Endothelial cell of umbilical vein (primary cell): ENCODE measurements around the gene ANKIB1. TPM values are rescaled to one million over a fixed set of nuclear protein-coding genes. Genes with fewer than 3 reads are reported as not detected.

Source experiments
- BruUV-seq: library from RNA; stranded (reverse); fragments of 400-500 nt; replicated peaks from 2 replicates; lab custom pipeline; 2021; lab: Mats Ljungman, UMichigan
- CTCF ChIA-PET: fragments of 300-600, 350-600 bp; sonication (Branson Sonifier 250); formaldehyde crosslinking; loops from one replicate; lab custom pipeline; 2021; ENCODE audit warnings: antibody characterized with exemption, inconsistent platforms; lab: Charles Lee
- POLR2A ChIA-PET: fragments of 300-600, 350-600 bp; sonication (Branson Sonifier 250); formaldehyde crosslinking; loops from one replicate; lab custom pipeline; 2021; ENCODE audit warnings: antibody characterized with exemption, inconsistent platforms; lab: Charles Lee
- DNase-seq: peaks from one replicate; pipeline ENCODE4 v3.0.0-alpha.2; 2011; ENCODE audit warnings: low read depth, low spot score
- FAIRE-seq: peaks from 2 replicates; lab custom pipeline; 2011; peaks lifted over from hg19 to GRCh38; lab: Jason Lieb, UNC
- H2AFZ ChIP-seq: 2 replicates; pipeline ENCODE4 v1.6.0; 2012; ENCODE audit warnings: low read depth, low read length, control low read depth, inconsistent platforms
- H3K27ac ChIP-seq: 2 replicates; pipeline ENCODE4 v1.5.1; 2011; ENCODE audit warnings: low read depth, mild to moderate bottlenecking, control low read depth, low read length, moderate library complexity; ENCODE audit not compliant: insufficient read depth
- H3K27me3 ChIP-seq, 2 experiments: 2 replicates each; pipeline versions ENCODE4 v1.6.0 to v1.6.1; 2011; ENCODE audit warnings: low read length in 2 of 2, mixed read lengths in 1 of 2; ENCODE audit not compliant: control insufficient read depth in 2 of 2, insufficient read depth in 2 of 2
- H3K36me3 ChIP-seq, 2 experiments: 2 replicates in 1 of 2; 3 replicates in 1 of 2; pipeline ENCODE4 v1.5.1; 2011; ENCODE audit warnings: low read length in 2 of 2, mild to moderate bottlenecking in 1 of 2, moderate library complexity in 1 of 2; ENCODE audit not compliant: control insufficient read depth in 2 of 2, insufficient read depth in 2 of 2; ENCODE audit errors: extremely low read depth in 1 of 2
- H3K4me1 ChIP-seq: 3 replicates; pipeline ENCODE4 v1.5.1; 2011; ENCODE audit warnings: mild to moderate bottlenecking, low read length; ENCODE audit not compliant: control insufficient read depth, insufficient read depth; ENCODE audit errors: extremely low read depth
- H3K4me2 ChIP-seq: 2 replicates; pipeline ENCODE4 v1.6.1; 2011; ENCODE audit warnings: low read length, control low read depth, mixed read lengths; ENCODE audit not compliant: insufficient read depth
- H3K4me3 ChIP-seq, 3 experiments: fragments of 200-600 bp in 1 of 3; sonication (generic), shearing (Covaris generic) in 1 of 3; replicated peaks in 1 of 3; 2 replicates each; pipeline ENCODE4 v1.5.1; 2011 to 2016; ENCODE audit warnings: control low read depth in 3 of 3, low read length in 3 of 3, mild to moderate bottlenecking in 2 of 3, inconsistent platforms in 1 of 3, low read depth in 1 of 3, moderate library complexity in 1 of 3; ENCODE audit not compliant: insufficient read depth in 1 of 3
- H3K79me2 ChIP-seq: 2 replicates; pipeline ENCODE4 v1.6.0; 2012; ENCODE audit warnings: low read length, inconsistent platforms; ENCODE audit not compliant: control insufficient read depth, insufficient read depth
- H3K9ac ChIP-seq: replicated peaks from 2 replicates; pipeline ENCODE3; 2011; ENCODE audit warnings: low read length, control low read depth; ENCODE audit not compliant: insufficient read depth; ENCODE audit errors: extremely low read depth
- H3K9me1 ChIP-seq: replicated peaks from 3 replicates; pipeline ENCODE4 v1.6.0; 2011; ENCODE audit warnings: mild to moderate bottlenecking, low read length; ENCODE audit not compliant: control insufficient read depth, insufficient read depth; ENCODE audit errors: extremely low read depth
- H3K9me3 ChIP-seq: replicated peaks from 2 replicates; pipeline ENCODE4 v1.5.1; 2012; ENCODE audit warnings: low read length, inconsistent platforms; ENCODE audit not compliant: control insufficient read depth, insufficient read depth
- H4K20me1 ChIP-seq: replicated peaks from 2 replicates; pipeline ENCODE3; 2011; ENCODE audit warnings: mild to moderate bottlenecking, low read length; ENCODE audit not compliant: control insufficient read depth, insufficient read depth; ENCODE audit errors: extremely low read depth
- CTCF ChIP-seq, 2 donors: IDR thresholded peaks; 1 replicate in 1 of 2; 2 replicates in 1 of 2; pipeline ENCODE4 v1.5.1; 2011; ENCODE audit warnings: low read length in 2 of 2, mild to moderate bottlenecking in 2 of 2, moderate library complexity in 2 of 2, control low read depth in 1 of 2, inconsistent platforms in 1 of 2, low read depth in 1 of 2; ENCODE audit not compliant: insufficient read depth in 1 of 2; ENCODE audit errors: extremely low read depth in 1 of 2
- EZH2 ChIP-seq: IDR thresholded peaks from 2 replicates; pipeline ENCODE4 v1.6.1; 2012; ENCODE audit warnings: borderline replicate concordance, low read depth, mild to moderate bottlenecking, moderate library complexity, low read length, inconsistent platforms; ENCODE audit not compliant: severe bottlenecking
- FOS ChIP-seq: IDR thresholded peaks from 2 replicates; pipeline ENCODE4 v1.6.1; 2011; ENCODE audit warnings: mild to moderate bottlenecking, low read length, moderate library complexity, borderline replicate concordance; ENCODE audit not compliant: insufficient read depth
- GATA2 ChIP-seq: IDR thresholded peaks from 2 replicates; pipeline ENCODE4 v1.7.0; 2011; ENCODE audit warnings: low read depth, mild to moderate bottlenecking, moderate library complexity, mixed read lengths, low read length; ENCODE audit not compliant: insufficient read length, insufficient read depth
- JUN ChIP-seq: IDR thresholded peaks from 2 replicates; pipeline ENCODE4 v1.6.1; 2011; ENCODE audit warnings: borderline replicate concordance, low read depth; ENCODE audit not compliant: insufficient read length, insufficient read depth
- MAX ChIP-seq: IDR thresholded peaks from 2 replicates; pipeline ENCODE4 v1.6.1; 2011; ENCODE audit not compliant: insufficient read depth, insufficient read length
- MYC ChIP-seq: IDR thresholded peaks from one replicate; pipeline ENCODE4 v1.6.1; 2011; ENCODE audit warnings: mild to moderate bottlenecking, low read depth, low read length
- POLR2A ChIP-seq: IDR thresholded peaks from 2 replicates; pipeline ENCODE4 v1.6.1; 2012; ENCODE audit warnings: low read depth, mild to moderate bottlenecking, control low read depth, low read length
- POLR2AphosphoS5 ChIP-seq: IDR thresholded peaks from 2 replicates; pipeline ENCODE4 v1.6.1; 2012; ENCODE audit warnings: low read depth, mild to moderate bottlenecking, control low read depth, low read length, moderate library complexity; ENCODE audit not compliant: insufficient read depth
- dilution Hi-C: fragments of 300-500 bp; cut with MboI; formaldehyde crosslinking; loops from one replicate; pipeline ENCODE4 v1.15.0; 2019; ENCODE audit warnings: low sequenced_read_pairs; ENCODE audit not compliant: extremely low pct_ligation_motif_present
- intact Hi-C: fragments of 100-400 bp; cut with micrococcal nuclease; formaldehyde crosslinking; loops from one replicate; pipeline ENCODE4 v1.10.0; 2022
- polyA plus RNA-seq, 4 experiments: library from polyadenylated mRNA; depleted of rRNA in 3 of 4; stranded (reverse) in 3 of 4; unstranded in 1 of 4; fragments of >200 nt; gene quantifications; 2 replicates each; pipeline versions ENCODE4 v1.2.1 to v1.2.3, GENCODE V29; 2011 to 2012; ENCODE audit warnings: missing spikeins in 1 of 4
- total RNA-seq: library from RNA; stranded (reverse); gene quantifications from 2 replicates; pipeline ENCODE4 v1.2.3, GENCODE V29; 2021

The ANKIB1 gene
- total and polyA plus RNA-seq, 2 donors (not counting 3 experiments of a cell fraction or from before 2014, with no cell fraction given), result 16.9 to 56.5 TPM

GRCh38 chr7:92436612-92437445 lies 191.1 kb downstream of the ANKIB1 start:
- DNase-seq (no peak), FAIRE-seq (no peak)
- dilution Hi-C loops (no loop called here), intact Hi-C loops (no loop called here)
- no peak overlapping the region for H3K9ac ChIP-seq
- H3K9me3 ChIP-seq, result no peaks in the 10 kb centered on the region
- H4K20me1 ChIP-seq, result no peaks in the 10 kb centered on the region
- TF ChIP-seq GATA2 (no peak), MAX (no peak), MYC (no peak), FOS (no peak), POLR2A (no peak), POLR2AphosphoS5 (no peak), EZH2 (no peak), JUN (no peak), CTCF (IDR thresholded peaks at IDR 0.05; ENCODE audit: extremely low read depth in 1 of 2, insufficient read depth in 1 of 2, low read depth in 1 of 2, low read length in 2 of 2) (no peak)
- ChIA-PET CTCF (interaction anchor here (0.8 to 2.4 kb wide), 4 partner anchors 11 to 24 kb away, joined by 4 to 36 read pairs (median 8); partner anchors contain the start of gene GATAD1), POLR2A (no interaction called here)
- no peak overlapping the region for H3K4me2 ChIP-seq
- H3K4me3 ChIP-seq, result no peak overlapping the region
- no peaks in the 10 kb centered on the region for H3K79me2 ChIP-seq
- no peaks in the 10 kb centered on the region for H3K9me1 ChIP-seq
- H3K36me3 ChIP-seq, result no peaks in the 10 kb centered on the region
- H3K27ac ChIP-seq, result no peak overlapping the region
- no peak overlapping the region for H2AFZ ChIP-seq
- no peaks in the 10 kb centered on the region for H3K4me1 ChIP-seq
- BruUV-seq, result no TSS peak
- peaks cover 8 to 10% of the 10 kb centered on the region in 2 experiments for H3K27me3 ChIP-seq
